HepG2 (cell line): ENCODE measurements around the gene B3GNT9.

Experiments used
- HOXA9 ChIP-seq: sonication (generic); formaldehyde crosslinking; IDR thresholded peaks from 2 replicates; pipeline ENCODE4 v1.8.1; 2022; ENCODE audit warnings: missing genetic modification reagents, mild to moderate bottlenecking, moderate library complexity, borderline replicate concordance
- ZNF354B ChIP-seq: sonication (generic); formaldehyde crosslinking; IDR thresholded peaks from 2 replicates; pipeline ENCODE4 v1.8.0; 2022; ENCODE audit warnings: mild to moderate bottlenecking, missing genetic modification reagents
- ZNF740 ChIP-seq: sonication (generic); formaldehyde crosslinking; IDR thresholded peaks from 2 replicates; pipeline ENCODE4 v1.4.0; 2020; ENCODE audit warnings: missing genetic modification reagents
- TF ChIP-seq, protein P1 (sequence below): sonication (generic); formaldehyde crosslinking; IDR thresholded peaks from 2 replicates; pipeline ENCODE4 v1.4.0; 2020; ENCODE audit warnings: missing genetic modification reagents

DNA sequence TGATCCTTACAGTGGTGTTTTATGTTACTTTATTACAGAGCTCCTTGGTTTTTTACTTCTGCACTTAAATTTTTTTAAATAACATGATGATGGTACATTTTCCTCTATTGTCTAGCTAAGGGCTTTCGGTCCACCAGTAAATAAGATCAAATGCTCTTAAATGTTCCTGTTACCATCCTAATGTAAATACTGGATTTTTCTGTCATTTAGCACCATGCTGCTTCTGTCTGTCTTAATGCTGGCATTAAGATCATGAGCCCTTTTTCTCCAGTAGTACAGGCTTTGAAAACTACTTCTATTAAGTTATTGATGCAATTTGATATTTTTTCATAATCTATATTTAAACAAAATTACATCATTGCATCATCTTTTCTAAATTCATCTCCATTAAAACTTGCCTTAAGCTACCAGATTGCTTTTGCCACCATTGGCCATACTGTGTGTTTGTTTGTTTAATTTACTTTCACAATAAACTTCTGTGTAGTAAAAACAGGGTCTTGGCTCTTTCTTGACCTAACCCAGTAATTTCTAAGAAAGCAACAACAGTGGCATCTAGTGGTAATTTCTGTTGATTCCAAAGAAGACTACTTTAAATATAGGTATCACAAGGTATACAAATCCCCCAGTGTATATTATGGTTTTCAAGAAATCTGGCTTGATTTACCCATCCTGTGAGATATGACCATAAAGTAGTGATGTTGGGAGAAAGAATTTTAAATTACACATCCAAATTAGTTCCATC is 50.1 kb downstream of the B3GNT9 start:
- TF ChIP-seq, protein P1, sequence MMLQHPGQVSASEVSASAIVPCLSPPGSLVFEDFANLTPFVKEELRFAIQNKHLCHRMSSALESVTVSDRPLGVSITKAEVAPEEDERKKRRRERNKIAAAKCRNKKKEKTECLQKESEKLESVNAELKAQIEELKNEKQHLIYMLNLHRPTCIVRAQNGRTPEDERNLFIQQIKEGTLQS (CRISPR knock-in tag): no peak
- TF ChIP-seq HOXA9 (CRISPR knock-in tag) (no peak), ZNF740 (CRISPR knock-in tag) (no peak), ZNF354B (no peak)
